HG03432 (cell line): ENCODE data around the gene KRTAP1-5.
"Not testable (repeated sequence)": the region's sequence is repeated elsewhere in the genome, so short reads cannot be mapped to it uniquely, and the experiment has no call there.

Experiments used
- ATAC-seq: cut with Tn5 transposase; IDR thresholded peaks from one replicate; pipeline ENCODE4 v1.9.1; 2021; ENCODE audit warnings: mild to moderate bottlenecking, moderate library complexity; ENCODE audit not compliant: unreplicated experiment

The KRTAP1-5 gene

DNA sequence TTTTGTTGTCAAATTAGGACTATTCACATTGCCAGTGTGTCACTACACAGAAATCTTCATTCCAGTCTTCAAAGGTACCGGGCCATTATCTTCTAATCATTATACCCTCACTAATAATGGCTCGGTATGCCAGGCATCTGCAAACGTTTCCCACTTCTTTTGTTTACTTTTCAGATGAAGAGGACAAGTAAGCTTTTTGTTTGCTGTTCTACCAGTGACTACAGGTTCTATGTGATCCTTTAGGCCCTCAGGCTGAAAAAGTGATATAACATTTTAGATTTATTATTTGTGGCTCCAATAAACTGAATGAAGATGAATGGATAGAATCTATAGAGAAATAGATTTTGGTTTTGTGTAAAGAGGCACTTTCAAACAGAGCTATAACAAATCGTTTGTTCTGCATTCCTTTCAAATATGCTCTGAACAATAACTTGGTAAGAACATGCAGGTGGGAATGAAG lies 17.7 kb downstream of the KRTAP1-5 start:
- ATAC-seq = no peak

- ATAC-seq = no peak
Measured at GRCh38 chr17:41008811-41009210, 18.2 kb downstream of the KRTAP1-5 start, which contains the start of gene KRTAP3-1. TSS of gene KRTAP3-1 (minus strand) at chr17:41009128. CDS start at chr17:41009074, 54 bp downstream.

DNA sequence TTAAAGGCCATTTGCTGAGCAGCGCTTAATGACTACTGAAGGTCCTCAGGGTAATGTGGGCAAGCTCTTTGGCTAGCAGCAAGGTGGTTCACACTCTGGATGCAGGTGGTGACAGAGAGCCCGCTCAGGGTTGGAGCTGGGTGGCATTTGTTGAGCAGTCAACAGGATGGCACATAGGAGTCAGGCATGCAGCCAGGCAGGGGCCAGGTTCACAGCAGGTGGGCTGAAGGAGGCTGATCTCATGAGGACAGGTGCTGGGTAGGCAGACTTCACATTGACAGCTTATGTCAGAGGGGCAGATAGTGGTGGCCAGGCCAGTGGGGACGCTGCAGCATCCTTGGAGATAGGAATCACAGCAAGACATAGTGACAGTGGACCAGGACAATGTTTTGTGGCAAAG lies 22.6 kb downstream of the KRTAP1-5 start:
- no peak for ATAC-seq

DNA sequence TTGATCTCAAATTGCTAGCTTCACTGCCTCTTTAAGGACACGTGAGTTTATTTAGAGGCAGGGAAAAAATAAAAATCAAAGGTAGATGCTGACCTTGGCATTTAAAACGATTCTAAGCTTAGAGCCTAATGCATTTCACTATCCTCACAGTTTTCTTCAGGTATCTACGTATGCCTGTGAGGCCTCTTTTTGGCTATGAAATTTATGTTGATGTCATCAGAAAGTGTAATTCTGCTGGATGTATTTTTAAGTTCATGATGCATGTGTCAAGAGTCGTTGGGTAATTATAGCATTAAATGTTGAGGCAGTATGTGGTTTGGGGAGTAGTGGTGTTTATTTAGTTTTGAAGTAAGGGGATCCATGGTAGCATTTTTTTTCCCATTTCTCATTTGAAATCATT lies 23.1 kb downstream of the KRTAP1-5 start:
- no peak for ATAC-seq

- no peak for ATAC-seq
Measured at GRCh38 chr17:41002814-41003213, 24.2 kb downstream of the KRTAP1-5 start.

DNA sequence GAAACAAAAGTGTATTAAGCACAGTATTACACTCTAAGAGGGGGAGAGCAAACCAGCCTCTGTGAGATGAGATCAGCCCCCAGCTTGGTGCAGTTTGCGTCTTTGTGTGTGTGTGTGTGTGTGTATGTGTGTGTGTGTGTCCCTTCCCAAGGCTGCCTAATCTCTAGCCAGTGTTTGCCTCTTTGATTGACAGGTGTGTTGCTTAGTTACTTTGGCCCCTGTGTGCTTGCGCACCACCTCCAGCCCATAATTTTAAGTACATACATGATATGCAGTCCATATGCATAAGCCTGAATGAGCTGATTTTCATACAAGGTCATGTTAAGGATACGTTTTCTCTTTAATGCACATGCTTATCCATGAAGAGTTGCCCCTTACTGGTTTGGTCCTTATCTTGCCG lies 25.2 kb downstream of the KRTAP1-5 start:
- no peak for ATAC-seq

DNA sequence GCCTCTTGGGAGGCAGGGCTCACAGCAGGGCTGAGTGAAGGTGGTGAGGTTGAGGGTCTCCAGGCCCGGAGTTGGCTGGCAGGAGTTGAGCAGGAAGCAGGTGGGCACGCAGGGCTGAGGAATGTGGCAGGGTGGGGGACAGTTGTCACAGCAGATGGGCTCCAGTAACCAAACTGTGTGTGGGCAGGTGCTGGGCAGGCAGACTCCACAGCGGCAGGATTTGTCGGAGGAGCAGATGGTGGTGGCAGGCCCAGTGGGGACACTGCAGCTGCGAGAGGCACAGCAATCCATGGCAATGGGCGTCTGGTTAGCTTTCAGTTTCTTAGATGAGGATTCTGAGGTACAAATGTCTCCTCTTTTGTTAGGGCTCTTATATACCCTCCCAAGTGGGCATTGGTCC lies 27.4 kb downstream of the KRTAP1-5 start, which contains the start of gene KRTAP3-2:
Gene KRTAP3-2 (minus strand): TSS at position 344 of the 400 bp plus-strand sequence. CDS start 53 bp downstream, at position 291.
- ATAC-seq = not testable (repeated sequence)

- no peak for ATAC-seq
Measured at GRCh38 chr17:40997361-40997760, 29.6 kb downstream of the KRTAP1-5 start.

- ATAC-seq = no peak
Measured at GRCh38 chr17:40996829-40997228, 30.2 kb downstream of the KRTAP1-5 start.

GRCh38 chr17:40995116-40995515 lies 31.9 kb downstream of the KRTAP1-5 start:
- no peak for ATAC-seq

DNA sequence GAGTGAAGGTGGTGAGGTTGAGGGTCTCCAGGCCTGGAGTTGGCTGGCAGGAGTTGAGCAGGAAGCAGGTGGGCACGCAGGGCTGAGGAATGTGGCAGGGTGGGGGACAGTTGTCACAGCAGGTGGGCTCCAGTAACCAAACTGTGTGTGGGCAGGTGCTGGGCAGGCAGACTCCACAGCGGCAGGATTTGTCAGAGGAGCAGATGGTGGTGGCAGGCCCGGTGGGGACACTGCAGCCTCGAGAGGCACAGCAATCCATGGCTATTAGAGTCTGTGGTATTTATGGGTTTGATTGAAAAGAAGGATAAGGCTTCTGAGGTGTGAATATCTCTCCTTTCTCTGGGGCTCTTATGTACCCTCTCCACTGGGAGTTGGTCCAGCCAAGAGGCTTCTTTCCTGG lies 33.2 kb downstream of the KRTAP1-5 start, which contains the start of gene KRTAP3-3:
Gene KRTAP3-3 (minus strand): TSS at position 326 of the 400 bp plus-strand sequence. CDS start 67 bp downstream, at position 259.
- no peak for ATAC-seq

GRCh38 chr17:40993084-40993483 lies 33.9 kb downstream of the KRTAP1-5 start:
- ATAC-seq = no peak

GRCh38 chr17:40992666-40993065 lies 34.3 kb downstream of the KRTAP1-5 start:
- ATAC-seq = no peak

DNA sequence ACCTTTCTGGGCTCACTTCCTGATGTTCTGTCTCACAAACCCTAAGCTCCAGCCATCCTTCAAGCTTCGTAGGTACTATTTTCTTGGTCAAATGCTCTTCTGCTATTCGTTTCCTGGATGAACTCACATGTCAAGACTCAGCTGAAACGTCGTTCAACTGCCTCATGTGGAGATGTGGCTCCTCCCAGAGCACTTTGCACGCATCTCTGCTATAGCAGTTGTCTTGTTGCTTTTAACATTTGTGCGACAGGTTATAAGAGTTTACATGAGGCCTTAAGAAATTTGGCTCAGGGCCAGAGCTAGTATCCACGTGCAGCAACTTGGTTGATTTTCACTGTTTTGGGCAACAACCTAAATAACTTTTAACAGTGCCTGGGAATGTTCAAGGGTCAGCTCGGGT lies 40.1 kb downstream of the KRTAP1-5 start:
- ATAC-seq = no peak

- no peak for ATAC-seq
Measured at GRCh38 chr17:40984226-40984625, 42.8 kb downstream of the KRTAP1-5 start, which contains the start of gene KRT40. TSS of gene KRT40 (minus strand) at chr17:40984326. CDS start at chr17:40984273, 53 bp downstream.

GRCh38 chr17:40981115-40981514 lies 45.9 kb downstream of the KRTAP1-5 start:
- no peak for ATAC-seq

- no peak for ATAC-seq
Measured at GRCh38 chr17:40980596-40980995, 46.4 kb downstream of the KRTAP1-5 start.

GRCh38 chr17:40980117-40980516 lies 46.9 kb downstream of the KRTAP1-5 start:
- no peak for ATAC-seq

- ATAC-seq = no peak
Measured at GRCh38 chr17:40978575-40979151, 48.3 kb downstream of the KRTAP1-5 start.
